Caco-2 (cell line): ENCODE measurements around the gene CACNA1I. TPM values are rescaled to one million over a fixed set of nuclear protein-coding genes. Genes with fewer than 3 reads are reported as not detected.

Experiments used
- BruUV-seq: library from RNA; stranded (reverse); fragments of 400-500 nt; replicated peaks from 2 replicates; lab custom pipeline; 2021; lab: Mats Ljungman, UMichigan
- CTCF ChIA-PET: fragments of 300-600 bp; sonication (Branson Sonifier 250); formaldehyde crosslinking; loops from one replicate; lab custom pipeline; 2022; ENCODE audit warnings: antibody characterized with exemption; lab: Charles Lee
- POLR2A ChIA-PET: fragments of 300-600 bp; sonication (Branson Sonifier 250); formaldehyde crosslinking; loops from one replicate; lab custom pipeline; 2022; ENCODE audit warnings: antibody characterized with exemption; lab: Charles Lee
- DNase-seq, 2 experiments: peaks; one replicate each; pipeline versions ENCODE4 v3.0.0 to v3.0.0-alpha.2; 2020 to 2022
- H3K27me3 ChIP-seq: replicated peaks from 2 replicates; pipeline ENCODE4 v1.6.0; 2011; ENCODE audit warnings: low read length; ENCODE audit not compliant: control insufficient read depth, insufficient read depth
- H3K36me3 ChIP-seq: 2 replicates; pipeline ENCODE4 v1.5.1; 2011; ENCODE audit warnings: low read length; ENCODE audit not compliant: control insufficient read depth, insufficient read depth
- H3K4me1 ChIP-seq: fragments of 250-450 bp; sonication (Bioruptor Pico); 2 replicates; pipeline ENCODE4 v1.5.1; 2020; ENCODE audit warnings: mild to moderate bottlenecking
- H3K4me3 ChIP-seq: 2 replicates; pipeline ENCODE4 v1.5.1; 2011; ENCODE audit warnings: low read depth, mild to moderate bottlenecking, control low read depth, low read length
- H3K9me3 ChIP-seq: fragments of 250-450 bp; sonication (Bioruptor Pico); 2 replicates; pipeline ENCODE4 v1.5.1; 2020; ENCODE audit warnings: mild to moderate bottlenecking, moderate library complexity
- H3K27ac Mint-ChIP-seq: one replicate; pipeline ENCODE4 v1.8.0; 2022; ENCODE audit warnings: mixed read lengths; ENCODE audit not compliant: unreplicated experiment
- H3K27me3 Mint-ChIP-seq: one replicate; pipeline ENCODE4 v1.8.0; 2022; ENCODE audit warnings: mixed read lengths; ENCODE audit not compliant: insufficient read depth, unreplicated experiment
- H3K36me3 Mint-ChIP-seq: one replicate; pipeline ENCODE4 v1.8.0; 2022; ENCODE audit warnings: mild to moderate bottlenecking, mixed read lengths; ENCODE audit not compliant: insufficient read depth, unreplicated experiment
- H3K4me1 Mint-ChIP-seq: one replicate; pipeline ENCODE4 v1.8.0; 2022; ENCODE audit warnings: low read depth, mixed read lengths; ENCODE audit not compliant: unreplicated experiment
- H3K4me3 Mint-ChIP-seq: one replicate; pipeline ENCODE4 v1.8.0; 2022; ENCODE audit warnings: mild to moderate bottlenecking, moderate library complexity, mixed read lengths; ENCODE audit not compliant: unreplicated experiment
- H3K9me3 Mint-ChIP-seq: one replicate; pipeline ENCODE4 v1.8.0; 2022; ENCODE audit warnings: mixed read lengths; ENCODE audit not compliant: unreplicated experiment
- CTCF ChIP-seq, 2 experiments: fragments of 200-600 bp in 1 of 2; IDR thresholded peaks; 1 replicate in 1 of 2; 2 replicates in 1 of 2; pipeline versions ENCODE4 v1.5.1 to v1.8.0; 2011 to 2022; ENCODE audit warnings: antibody characterized with exemption in 1 of 2, control low read depth in 1 of 2, inconsistent platforms in 1 of 2, low read depth in 1 of 2, low read length in 1 of 2, mild to moderate bottlenecking in 1 of 2, moderate library complexity in 1 of 2; ENCODE audit not compliant: insufficient read depth in 1 of 2, severe bottlenecking in 1 of 2, unreplicated experiment in 1 of 2
- intact Hi-C: fragments of 100-400 bp; cut with micrococcal nuclease; formaldehyde crosslinking; loops from one replicate; pipeline ENCODE4 v1.10.0; 2022; ENCODE audit not compliant: unreplicated experiment
- total RNA-seq: library from RNA; stranded (reverse); gene quantifications from 2 replicates; pipeline ENCODE4 v1.2.3, GENCODE V29; 2022

The CACNA1I gene
- total RNA-seq, 1 experiment from 2014 or later = not detected

GRCh38 chr22:39712751-39713525, 142.4 kb downstream of the CACNA1I start:
- BruUV-seq = no TSS peak
- CTCF ChIA-PET = interaction anchor here (0.7 kb wide), 1 partner anchor 849 kb away, joined by 4 read pairs; no protein-coding TSS in a partner anchor

GRCh38 chr22:39713799-39714290, 143.3 kb downstream of the CACNA1I start:
- Histone ChIP-seq H3K4me1 (0 out of 2 replicates have a peak, but pooled peaks cover 5% of the 10 kb centered on the region), H3K4me3 (no peak overlapping the region), H3K27me3 (no peaks in the 10 kb centered on the region), H3K9me3 (no peaks in the 10 kb centered on the region), H3K36me3 (no peaks in the 10 kb centered on the region)
- no peak for DNase-seq
- Mint-ChIP-seq H3K36me3 (no peaks in the 10 kb centered on the region), H3K4me1 (peaks cover 7% of the 10 kb centered on the region), H3K27me3 (peaks cover 3% of the 10 kb centered on the region), H3K9me3 (no peaks in the 10 kb centered on the region), H3K27ac (no peak overlapping the region), H3K4me3 (no peak overlapping the region)
- no peak for TF ChIP-seq CTCF (IDR thresholded peaks at IDR 0.05; ENCODE audit: insufficient read depth in 1 of 2, low read depth in 1 of 2, low read length in 1 of 2, severe bottlenecking in 1 of 2, unreplicated experiment in 1 of 2)
- intact Hi-C loops = no loop called here
- CTCF ChIA-PET = no interaction called here
- POLR2A ChIA-PET = no interaction called here
- no TSS peak for BruUV-seq

More at GRCh38 chr22:39712751-39713525, 142.4 kb downstream of the CACNA1I start:
- POLR2A ChIA-PET = no interaction called here
- DNase-seq = no peak
- Mint-ChIP-seq H3K27ac (no peak overlapping the region), H3K4me1 (peaks cover 7% of the 10 kb centered on the region), H3K9me3 (no peaks in the 10 kb centered on the region), H3K4me3 (no peak overlapping the region), H3K27me3 (peaks cover 3% of the 10 kb centered on the region), H3K36me3 (no peaks in the 10 kb centered on the region)
- no peak for TF ChIP-seq CTCF (IDR thresholded peaks at IDR 0.05; ENCODE audit: insufficient read depth in 1 of 2, low read depth in 1 of 2, low read length in 1 of 2, severe bottlenecking in 1 of 2, unreplicated experiment in 1 of 2)
- H3K9me3 ChIP-seq = no peaks in the 10 kb centered on the region
- H3K4me3 ChIP-seq = no peak overlapping the region
- H3K27me3 ChIP-seq = no peaks in the 10 kb centered on the region
- H3K36me3 ChIP-seq = no peaks in the 10 kb centered on the region
- intact Hi-C loops = no loop called here
- H3K4me1 ChIP-seq = 0 out of 2 replicates have a peak, but pooled peaks cover 5% of the 10 kb centered on the region

GRCh38 chr22:39714321-39714720, 143.8 kb downstream of the CACNA1I start:
- Mint-ChIP-seq H3K4me1 (peaks cover 7% of the 10 kb centered on the region), H3K27me3 (peaks cover 3% of the 10 kb centered on the region), H3K4me3 (no peak overlapping the region), H3K9me3 (no peaks in the 10 kb centered on the region), H3K27ac (no peak overlapping the region), H3K36me3 (no peaks in the 10 kb centered on the region)
- ChIA-PET POLR2A (no interaction called here), CTCF (no interaction called here)
- intact Hi-C loops = no loop called here
- no peak for DNase-seq
- Histone ChIP-seq H3K9me3 (no peaks in the 10 kb centered on the region), H3K4me1 (0 out of 2 replicates have a peak, but pooled peaks cover 5% of the 10 kb centered on the region), H3K4me3 (no peak overlapping the region), H3K27me3 (no peaks in the 10 kb centered on the region), H3K36me3 (no peaks in the 10 kb centered on the region)
- no TSS peak for BruUV-seq
- TF ChIP-seq CTCF (IDR thresholded peaks at IDR 0.05; ENCODE audit: insufficient read depth in 1 of 2, low read depth in 1 of 2, low read length in 1 of 2, severe bottlenecking in 1 of 2, unreplicated experiment in 1 of 2) = no peak
